ENCODE data around the gene ALOX12. TPM values are rescaled to one million over a fixed set of nuclear protein-coding genes. Genes with fewer than 3 reads are reported as not detected.

ALOX12 gene
- total RNA-seq, 2 experiments from 2014 or later, result not detected

DNA sequence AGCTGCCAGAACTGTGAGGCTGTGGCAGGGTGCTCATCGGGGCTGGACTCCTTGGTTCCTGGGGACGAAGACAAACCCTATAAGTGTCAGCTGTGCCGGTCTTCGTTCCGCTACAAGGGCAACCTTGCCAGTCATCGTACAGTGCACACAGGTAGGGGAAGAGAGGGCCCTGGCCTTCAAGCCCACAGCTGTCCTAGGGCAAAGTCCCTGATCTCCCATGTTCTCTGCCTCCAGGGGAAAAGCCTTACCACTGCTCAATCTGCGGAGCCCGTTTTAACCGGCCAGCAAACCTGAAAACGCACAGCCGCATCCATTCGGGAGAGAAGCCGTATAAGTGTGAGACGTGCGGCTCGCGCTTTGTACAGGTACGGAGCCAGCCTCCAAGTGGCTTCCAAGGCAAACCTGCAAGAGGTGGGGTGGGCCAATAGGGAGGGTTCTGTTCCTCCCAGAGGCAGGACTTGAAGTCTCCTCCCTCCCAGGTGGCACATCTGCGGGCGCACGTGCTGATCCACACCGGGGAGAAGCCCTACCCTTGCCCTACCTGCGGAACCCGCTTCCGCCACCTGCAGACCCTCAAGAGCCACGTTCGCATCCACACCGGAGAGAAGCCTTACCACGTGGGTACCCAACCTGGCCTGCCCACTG is 30.7 kb downstream of the ALOX12 start:
- no peak overlapping the region for H3K27ac Mint-ChIP-seq
- DNase-seq, result no peak
- H3K4me1 Mint-ChIP-seq (ENCODE audit: low read depth), result peaks cover 55% of the 10 kb centered on the region
- ATAC-seq (ENCODE audit: poor library complexity), result no peak
- POLR2A ChIA-PET, result interaction anchor here (8.1 kb wide), 1 partner anchor 9 kb away, joined by 62 read pairs; the partner anchor contains the start of gene SLC16A13
- TF ChIP-seq, protein P1, sequence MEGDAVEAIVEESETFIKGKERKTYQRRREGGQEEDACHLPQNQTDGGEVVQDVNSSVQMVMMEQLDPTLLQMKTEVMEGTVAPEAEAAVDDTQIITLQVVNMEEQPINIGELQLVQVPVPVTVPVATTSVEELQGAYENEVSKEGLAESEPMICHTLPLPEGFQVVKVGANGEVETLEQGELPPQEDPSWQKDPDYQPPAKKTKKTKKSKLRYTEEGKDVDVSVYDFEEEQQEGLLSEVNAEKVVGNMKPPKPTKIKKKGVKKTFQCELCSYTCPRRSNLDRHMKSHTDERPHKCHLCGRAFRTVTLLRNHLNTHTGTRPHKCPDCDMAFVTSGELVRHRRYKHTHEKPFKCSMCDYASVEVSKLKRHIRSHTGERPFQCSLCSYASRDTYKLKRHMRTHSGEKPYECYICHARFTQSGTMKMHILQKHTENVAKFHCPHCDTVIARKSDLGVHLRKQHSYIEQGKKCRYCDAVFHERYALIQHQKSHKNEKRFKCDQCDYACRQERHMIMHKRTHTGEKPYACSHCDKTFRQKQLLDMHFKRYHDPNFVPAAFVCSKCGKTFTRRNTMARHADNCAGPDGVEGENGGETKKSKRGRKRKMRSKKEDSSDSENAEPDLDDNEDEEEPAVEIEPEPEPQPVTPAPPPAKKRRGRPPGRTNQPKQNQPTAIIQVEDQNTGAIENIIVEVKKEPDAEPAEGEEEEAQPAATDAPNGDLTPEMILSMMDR (IDR thresholded peaks at IDR 0.05), result no peak
- no peaks in the 10 kb centered on the region for H3K27me3 ChIP-seq (ENCODE audit: control insufficient read depth in 1 of 2, insufficient read depth in 2 of 2, low read length in 2 of 2)
- H3K36me3 ChIP-seq (ENCODE audit: insufficient read depth, low read length), result no peaks in the 10 kb centered on the region
- H3K27ac ChIP-seq (ENCODE audit: low read depth in 1 of 2, low read length in 2 of 2), result no peak overlapping the region
- intact Hi-C loops (cut with DNase I, micrococcal nuclease), result no loop called here
- H3K4me3 ChIP-seq (ENCODE audit: low read length), result no peak overlapping the region
- peaks cover 48% of the 10 kb centered on the region for H3K4me1 ChIP-seq (ENCODE audit: insufficient read depth, low read length)
- peaks cover 11% of the 10 kb centered on the region for H3K27me3 Mint-ChIP-seq
- no peak overlapping the region for H3K4me3 Mint-ChIP-seq
- CTCF ChIA-PET, result no interaction called here
- no peaks in the 10 kb centered on the region for H3K9me3 Mint-ChIP-seq
- H3K36me3 Mint-ChIP-seq (ENCODE audit: low read depth), result no peaks in the 10 kb centered on the region
- no peaks in the 10 kb centered on the region for H3K9me3 ChIP-seq (ENCODE audit: control insufficient read depth in 1 of 2, insufficient read depth in 1 of 2, low read length in 2 of 2)

DNA sequence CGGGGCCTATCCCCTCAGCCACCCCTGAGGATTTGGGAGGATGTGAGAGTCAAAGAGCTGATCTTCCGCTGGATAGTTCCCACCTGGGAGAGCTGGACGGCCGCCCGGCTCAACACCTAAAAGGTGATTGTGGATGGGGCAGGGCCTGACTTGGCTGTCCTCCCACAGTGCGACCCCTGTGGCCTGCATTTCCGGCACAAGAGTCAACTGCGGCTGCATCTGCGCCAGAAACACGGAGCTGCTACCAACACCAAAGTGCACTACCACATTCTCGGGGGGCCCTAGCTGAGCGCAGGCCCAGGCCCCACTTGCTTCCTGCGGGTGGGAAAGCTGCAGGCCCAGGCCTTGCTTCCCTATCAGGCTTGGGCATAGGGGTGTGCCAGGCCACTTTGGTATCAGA is 31.5 kb downstream of the ALOX12 start:
- H3K27me3 ChIP-seq (ENCODE audit: control insufficient read depth in 1 of 2, insufficient read depth in 2 of 2, low read length in 2 of 2), result no peaks in the 10 kb centered on the region
- Mint-ChIP-seq H3K27ac (no peak overlapping the region), H3K27me3 (peaks cover 11% of the 10 kb centered on the region), H3K4me1 (ENCODE audit: low read depth) (peaks cover 50% of the 10 kb centered on the region), H3K9me3 (no peaks in the 10 kb centered on the region), H3K4me3 (no peak overlapping the region), H3K36me3 (ENCODE audit: low read depth) (no peaks in the 10 kb centered on the region)
- ChIA-PET POLR2A (interaction anchor here (1.2 to 8.1 kb wide), 2 partner anchors 8 to 18 kb away, joined by 4 to 62 read pairs; partner anchors contain the start of gene SLC16A13), CTCF (no interaction called here)
- DNase-seq (no peak), ATAC-seq (ENCODE audit: poor library complexity) (no peak)
- no peaks in the 10 kb centered on the region for H3K36me3 ChIP-seq (ENCODE audit: insufficient read depth, low read length)
- H3K27ac ChIP-seq (ENCODE audit: low read depth in 1 of 2, low read length in 2 of 2), result no peak overlapping the region
- peaks cover 48% of the 10 kb centered on the region for H3K4me1 ChIP-seq (ENCODE audit: insufficient read depth, low read length)
- TF ChIP-seq, protein P1 (IDR thresholded peaks at IDR 0.05), result no peak
- no peak overlapping the region for H3K4me3 ChIP-seq (ENCODE audit: low read length)
- no peaks in the 10 kb centered on the region for H3K9me3 ChIP-seq (ENCODE audit: control insufficient read depth in 1 of 2, insufficient read depth in 1 of 2, low read length in 2 of 2)
- intact Hi-C loops (cut with DNase I, micrococcal nuclease), result no loop called here

DNA sequence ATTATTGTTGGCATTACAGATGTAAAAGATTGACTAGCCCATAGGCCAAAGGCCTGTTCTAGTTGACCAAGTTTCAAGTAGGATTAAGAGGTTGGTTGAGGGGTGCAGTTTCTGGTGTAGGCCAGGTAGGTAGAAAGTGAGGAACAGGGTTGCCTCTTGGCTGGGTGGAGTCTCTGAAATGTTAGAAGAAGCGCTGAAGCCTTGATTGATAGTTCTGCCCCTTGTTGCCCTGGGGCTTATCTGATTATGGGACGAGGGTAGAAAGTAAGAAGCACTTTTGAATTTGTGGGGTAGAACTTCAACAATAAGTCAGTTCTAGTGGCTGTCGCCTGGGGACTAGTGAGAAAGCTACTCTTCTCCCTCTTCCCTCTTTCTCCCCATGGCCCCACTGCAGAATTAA is 33.2 kb downstream of the ALOX12 start:
- DNase-seq (no peak), ATAC-seq (ENCODE audit: poor library complexity) (no peak)
- TF ChIP-seq, protein P1 (IDR thresholded peaks at IDR 0.05), result no peak
- ChIA-PET CTCF (no interaction called here), POLR2A (no interaction called here)
- Histone ChIP-seq H3K27me3 (ENCODE audit: control insufficient read depth in 1 of 2, insufficient read depth in 2 of 2, low read length in 2 of 2) (no peaks in the 10 kb centered on the region), H3K4me3 (ENCODE audit: low read length) (no peak overlapping the region), H3K4me1 (ENCODE audit: insufficient read depth, low read length) (peaks cover 38% of the 10 kb centered on the region), H3K36me3 (ENCODE audit: insufficient read depth, low read length) (no peaks in the 10 kb centered on the region), H3K27ac (ENCODE audit: low read depth in 1 of 2, low read length in 2 of 2) (peak overlapping the region in 1 of 2 donors; percentile 11), H3K9me3 (ENCODE audit: control insufficient read depth in 1 of 2, insufficient read depth in 1 of 2, low read length in 2 of 2) (no peaks in the 10 kb centered on the region)
- no peaks in the 10 kb centered on the region for H3K9me3 Mint-ChIP-seq
- H3K4me1 Mint-ChIP-seq (ENCODE audit: low read depth), result peaks cover 48% of the 10 kb centered on the region
- intact Hi-C loops (cut with DNase I, micrococcal nuclease), result no loop called here
- H3K27me3 Mint-ChIP-seq, result no peaks in the 10 kb centered on the region
- H3K36me3 Mint-ChIP-seq (ENCODE audit: low read depth), result no peaks in the 10 kb centered on the region
- peak overlapping the region; percentile 84 for H3K27ac Mint-ChIP-seq
- H3K4me3 Mint-ChIP-seq, result peak overlapping the region; percentile 66
